Ramos (cell line): ENCODE results near the gene TLR8.

Experiments used
- in situ Hi-C: fragments of 300-500 bp; cut with MboI; formaldehyde crosslinking; loops from one replicate; pipeline ENCODE4 v1.14.3; 2022; ENCODE audit warnings: low sequenced_read_pairs; ENCODE audit not compliant: unreplicated experiment

Gene TLR8

DNA sequence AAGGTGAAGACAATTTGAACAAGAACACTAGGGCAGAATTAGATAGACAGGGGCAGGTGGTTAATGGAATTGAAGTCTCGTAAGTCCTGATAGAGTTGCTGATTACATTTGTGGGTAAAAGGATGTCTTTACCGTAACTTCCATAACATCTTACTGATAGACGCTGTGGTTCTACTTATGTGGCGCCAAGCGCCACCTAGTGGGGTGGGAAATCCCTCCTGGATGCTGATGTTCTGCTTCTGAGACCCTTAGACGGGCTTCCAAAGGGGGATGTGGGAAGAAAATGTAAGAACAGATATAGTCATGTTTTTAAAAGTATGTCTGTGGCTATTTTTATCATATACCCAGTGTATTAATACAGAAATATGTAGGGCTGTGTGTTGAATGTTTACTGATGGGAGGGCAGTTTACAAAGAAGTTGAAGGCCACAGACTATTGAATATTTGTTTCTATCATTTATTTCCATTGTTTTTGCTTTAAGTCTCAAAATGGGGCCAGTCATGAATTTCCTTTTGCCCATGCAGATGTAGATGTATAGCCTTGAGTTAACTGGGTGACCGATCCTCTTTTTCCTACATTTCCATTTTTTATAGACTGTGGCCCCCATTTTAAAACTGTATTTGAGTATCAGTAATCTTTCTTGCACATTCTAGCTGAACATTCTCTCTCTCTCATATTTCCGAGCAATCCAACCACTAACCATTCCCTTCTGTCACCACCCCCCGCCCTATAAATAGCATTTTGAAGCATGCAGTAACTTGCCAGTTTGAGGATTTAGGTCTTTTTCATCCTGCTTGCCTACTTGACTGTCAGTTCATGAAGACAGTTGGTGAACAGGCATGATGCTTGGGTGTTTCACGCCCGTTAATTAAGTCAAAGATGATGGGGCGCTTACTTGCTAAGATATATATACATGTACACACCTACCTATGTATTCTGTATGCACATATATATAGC is 12.1 kb upstream of the TLR8 start:
- in situ Hi-C loops: loop anchor here (5.0 kb wide), 1 partner anchor 72 kb away; no protein-coding TSS in a partner anchor

DNA sequence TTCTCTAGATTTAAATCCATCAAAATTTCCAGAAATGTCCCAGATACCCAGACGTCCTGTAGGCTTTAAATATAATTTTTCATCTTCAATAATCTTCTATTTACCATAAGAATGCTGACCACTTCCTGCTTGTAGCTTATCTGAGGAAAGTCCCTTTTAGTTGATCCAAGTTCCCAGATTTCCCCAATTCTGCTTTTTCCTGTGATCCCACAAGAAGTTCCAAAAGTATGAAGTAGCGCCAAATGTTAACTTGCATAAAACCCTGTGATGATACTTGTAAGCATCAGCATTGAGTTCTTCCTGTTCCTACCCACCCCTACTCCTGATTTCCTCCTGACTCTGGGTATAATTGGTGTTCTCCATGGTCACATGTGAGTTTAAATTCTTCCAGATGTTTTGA is 10.6 kb upstream of the TLR8 start:
- in situ Hi-C loops: no loop called here

DNA sequence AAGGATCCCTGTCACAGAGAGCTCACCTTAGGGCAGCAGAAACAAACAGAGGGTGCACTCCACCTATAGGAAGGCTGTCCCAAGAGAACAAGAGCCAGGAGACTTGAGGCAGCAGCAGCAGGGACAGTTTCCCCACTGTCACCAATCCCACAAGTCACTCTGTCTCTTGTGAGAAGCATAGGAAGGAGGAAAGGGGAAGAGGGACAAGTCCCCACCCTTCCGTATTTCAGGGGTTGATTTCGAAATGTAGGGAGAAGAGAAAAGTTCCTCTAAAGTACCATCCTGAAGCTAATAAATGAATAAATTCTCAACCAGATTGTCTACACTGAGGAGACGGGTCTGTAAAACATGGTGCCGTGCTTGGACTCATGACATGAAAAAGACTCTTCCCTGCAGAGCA is 9.5 kb upstream of the TLR8 start:
- in situ Hi-C loops: no loop called here

DNA sequence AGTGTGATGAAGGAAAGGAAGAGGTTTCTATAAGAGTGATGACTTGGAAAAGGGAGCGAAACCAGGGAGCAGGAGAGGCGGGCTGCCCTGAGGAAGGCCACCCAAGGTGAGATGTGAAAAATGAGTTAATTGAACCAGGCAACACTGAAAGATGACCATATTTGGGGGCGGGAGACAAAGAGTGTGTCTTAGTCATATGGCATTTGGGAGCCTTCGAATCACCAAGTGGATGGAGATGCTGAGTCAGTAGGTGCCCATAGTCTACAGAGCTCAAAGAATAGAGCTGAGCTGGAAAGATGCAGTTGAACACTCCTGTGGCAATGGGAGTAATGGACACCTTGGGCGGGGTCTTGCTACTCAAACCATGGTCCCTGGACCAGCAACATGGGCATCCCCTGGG is 8.3 kb upstream of the TLR8 start:
- in situ Hi-C loops: no loop called here

- in situ Hi-C loops: no loop called here
Observed at GRCh38 chrX:12899506-12899905, 6.9 kb upstream of the TLR8 start.

- in situ Hi-C loops: loop anchor here (10.0 kb wide), 1 partner anchor 197 kb away; no protein-coding TSS in a partner anchor
Observed at GRCh38 chrX:12901486-12901885, 4.9 kb upstream of the TLR8 start.

DNA sequence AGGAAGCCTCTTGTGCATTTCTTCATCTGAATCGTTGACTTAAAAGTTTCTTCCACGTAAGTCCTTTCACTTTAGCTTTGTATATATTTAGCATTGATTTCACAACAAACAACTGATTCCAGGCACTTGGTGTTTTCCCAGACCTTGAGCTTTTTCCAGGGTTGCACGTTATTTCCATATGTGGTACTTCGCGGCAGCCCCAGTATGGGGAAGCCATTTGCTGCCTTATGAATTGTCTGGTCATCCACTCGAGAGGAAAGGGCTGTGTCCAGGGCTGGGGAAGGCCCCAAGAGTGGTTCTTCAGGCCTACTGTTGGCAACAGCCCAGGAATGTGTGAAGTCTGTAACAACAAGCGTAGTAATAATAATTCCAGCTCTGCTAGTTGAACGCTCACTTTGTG is 2.8 kb upstream of the TLR8 start:
- in situ Hi-C loops: loop anchor here (10.0 kb wide), 1 partner anchor 199 kb away; no protein-coding TSS in a partner anchor

DNA sequence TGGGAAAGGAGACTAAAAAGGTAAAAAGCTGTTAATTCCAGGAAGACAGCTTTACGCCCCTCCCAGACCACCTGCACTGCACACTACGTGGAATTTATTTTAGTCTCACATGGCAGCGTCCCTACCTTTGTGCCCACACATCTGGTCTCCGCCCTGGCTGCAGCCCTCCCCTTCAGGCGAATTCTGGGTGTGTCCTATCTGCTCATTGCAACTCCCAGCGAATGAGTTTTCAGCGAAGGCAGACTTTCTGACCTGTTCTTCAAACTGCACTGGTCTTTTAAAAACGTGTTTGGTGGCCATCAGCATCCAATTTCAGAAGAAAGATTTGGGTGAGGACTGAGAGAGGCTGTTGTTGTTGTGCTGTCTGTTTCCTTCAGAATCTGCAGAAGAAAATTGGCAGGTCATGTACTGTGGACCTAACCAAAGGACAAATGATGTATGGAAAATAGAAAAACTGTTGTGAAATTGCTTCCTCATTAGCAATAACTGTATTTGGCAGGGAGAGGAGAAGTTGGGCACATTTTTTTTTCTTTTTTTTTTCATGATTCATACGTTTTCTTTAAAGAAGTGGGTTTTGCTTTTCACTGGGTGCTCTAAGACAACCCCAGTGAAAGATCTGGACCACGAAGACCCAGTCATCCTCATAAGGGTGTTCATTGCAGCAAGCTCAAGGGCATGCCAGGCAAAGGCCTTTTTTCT is 4.2 kb downstream of the TLR8 start:
- in situ Hi-C loops: no loop called here

GRCh38 chrX:12911122-12911470 is 4.7 kb downstream of the TLR8 start:
- in situ Hi-C loops: no loop called here

DNA sequence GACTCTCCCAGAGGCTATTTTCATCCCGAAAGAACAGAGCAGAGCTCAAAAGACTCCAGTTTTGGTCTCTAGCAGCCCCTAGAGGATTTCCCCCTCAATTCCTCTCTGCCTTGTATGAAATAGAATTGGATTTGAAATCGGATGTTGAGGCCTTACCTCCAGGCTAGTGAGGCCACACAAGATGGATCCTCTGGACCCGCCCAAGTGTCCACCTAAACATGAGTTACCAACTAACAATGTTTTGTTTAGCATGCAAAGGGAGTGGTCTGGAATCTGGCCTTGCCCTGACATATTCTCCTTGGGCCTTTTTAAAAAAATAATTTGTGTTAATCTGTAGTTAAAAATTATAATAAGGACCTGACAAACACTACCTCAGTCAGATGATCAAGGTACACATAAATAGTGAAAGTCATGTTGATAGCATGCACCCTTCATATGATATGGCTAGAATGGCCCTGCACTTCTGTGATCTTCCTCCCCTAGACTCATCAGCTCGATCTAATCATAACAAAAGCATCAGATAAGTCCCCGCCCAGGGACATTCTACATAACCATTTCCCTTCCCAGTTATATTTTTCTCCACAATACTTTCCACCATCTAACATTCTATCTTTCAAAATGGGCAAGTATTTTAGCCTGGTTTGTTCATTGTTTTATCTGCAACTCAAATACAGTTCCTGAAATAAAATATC is 6.5 kb downstream of the TLR8 start:
- in situ Hi-C loops: no loop called here

GRCh38 chrX:12917753-12918152 is 11.3 kb downstream of the TLR8 start:
- in situ Hi-C loops: no loop called here

DNA sequence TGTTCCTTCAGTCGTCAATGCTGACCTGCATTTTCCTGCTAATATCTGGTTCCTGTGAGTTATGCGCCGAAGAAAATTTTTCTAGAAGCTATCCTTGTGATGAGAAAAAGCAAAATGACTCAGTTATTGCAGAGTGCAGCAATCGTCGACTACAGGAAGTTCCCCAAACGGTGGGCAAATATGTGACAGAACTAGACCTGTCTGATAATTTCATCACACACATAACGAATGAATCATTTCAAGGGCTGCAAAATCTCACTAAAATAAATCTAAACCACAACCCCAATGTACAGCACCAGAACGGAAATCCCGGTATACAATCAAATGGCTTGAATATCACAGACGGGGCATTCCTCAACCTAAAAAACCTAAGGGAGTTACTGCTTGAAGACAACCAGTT is 12.6 kb downstream of the TLR8 start:
- in situ Hi-C loops: no loop called here

DNA sequence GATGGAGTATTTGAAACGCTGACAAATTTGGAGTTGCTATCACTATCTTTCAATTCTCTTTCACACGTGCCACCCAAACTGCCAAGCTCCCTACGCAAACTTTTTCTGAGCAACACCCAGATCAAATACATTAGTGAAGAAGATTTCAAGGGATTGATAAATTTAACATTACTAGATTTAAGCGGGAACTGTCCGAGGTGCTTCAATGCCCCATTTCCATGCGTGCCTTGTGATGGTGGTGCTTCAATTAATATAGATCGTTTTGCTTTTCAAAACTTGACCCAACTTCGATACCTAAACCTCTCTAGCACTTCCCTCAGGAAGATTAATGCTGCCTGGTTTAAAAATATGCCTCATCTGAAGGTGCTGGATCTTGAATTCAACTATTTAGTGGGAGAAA is 13.2 kb downstream of the TLR8 start:
- in situ Hi-C loops: no loop called here

DNA sequence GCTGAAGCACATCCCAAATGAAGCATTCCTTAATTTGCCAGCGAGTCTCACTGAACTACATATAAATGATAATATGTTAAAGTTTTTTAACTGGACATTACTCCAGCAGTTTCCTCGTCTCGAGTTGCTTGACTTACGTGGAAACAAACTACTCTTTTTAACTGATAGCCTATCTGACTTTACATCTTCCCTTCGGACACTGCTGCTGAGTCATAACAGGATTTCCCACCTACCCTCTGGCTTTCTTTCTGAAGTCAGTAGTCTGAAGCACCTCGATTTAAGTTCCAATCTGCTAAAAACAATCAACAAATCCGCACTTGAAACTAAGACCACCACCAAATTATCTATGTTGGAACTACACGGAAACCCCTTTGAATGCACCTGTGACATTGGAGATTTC is 14.6 kb downstream of the TLR8 start:
- in situ Hi-C loops: no loop called here

GRCh38 chrX:12921886-12922598 is 15.6 kb downstream of the TLR8 start:
- in situ Hi-C loops: no loop called here

DNA sequence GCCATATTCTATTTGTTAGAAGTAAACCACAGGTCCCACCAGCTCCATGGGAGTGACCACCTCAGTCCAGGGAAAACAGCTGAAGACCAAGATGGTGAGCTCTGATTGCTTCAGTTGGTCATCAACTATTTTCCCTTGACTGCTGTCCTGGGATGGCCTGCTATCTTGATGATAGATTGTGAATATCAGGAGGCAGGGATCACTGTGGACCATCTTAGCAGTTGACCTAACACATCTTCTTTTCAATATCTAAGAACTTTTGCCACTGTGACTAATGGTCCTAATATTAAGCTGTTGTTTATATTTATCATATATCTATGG is 16.1 kb downstream of the TLR8 start:
- in situ Hi-C loops: no loop called here

DNA sequence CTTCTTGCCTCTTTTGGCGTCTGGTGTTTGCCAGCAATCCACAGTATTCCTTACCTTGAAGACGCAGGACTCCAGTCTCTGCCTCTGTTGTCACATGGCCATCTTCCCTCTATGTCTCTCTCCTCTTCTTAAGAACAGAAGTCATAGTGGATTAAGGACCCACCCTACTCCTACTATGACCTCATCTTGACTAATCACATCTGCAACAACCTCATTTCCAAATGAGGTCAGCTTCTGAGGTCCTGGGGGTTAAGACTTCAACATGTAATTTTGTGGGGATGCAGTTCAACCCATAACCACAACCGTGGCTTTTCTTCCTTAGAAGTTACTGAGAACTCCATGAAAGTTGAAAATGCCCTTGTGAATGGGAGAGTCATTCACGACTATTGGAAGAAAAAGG is 23.3 kb downstream of the TLR8 start:
- in situ Hi-C loops: loop anchor here (25.0 kb wide), 1 partner anchor 408 kb away; no protein-coding TSS in a partner anchor

DNA sequence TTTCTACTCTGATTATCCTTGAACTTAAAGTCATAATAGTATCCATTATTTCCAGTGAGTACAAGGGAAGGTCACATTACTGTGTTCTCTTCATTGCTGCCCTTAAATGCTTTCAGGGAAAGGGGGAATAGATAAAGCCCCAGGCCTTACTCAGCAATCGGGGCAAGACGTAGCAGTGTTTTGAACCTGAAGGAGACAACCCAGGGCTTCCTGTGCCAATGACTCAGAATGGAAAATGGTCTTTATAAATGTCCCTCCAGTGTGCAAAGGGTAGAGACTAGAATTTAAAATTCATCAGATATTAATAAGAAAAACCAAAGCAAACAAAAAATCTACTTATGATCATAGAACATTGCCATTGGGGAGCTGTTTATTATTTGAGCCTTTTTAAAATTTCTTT is 23.7 kb downstream of the TLR8 start:
- in situ Hi-C loops: loop anchor here (25.0 kb wide), 1 partner anchor 407 kb away; no protein-coding TSS in a partner anchor

DNA sequence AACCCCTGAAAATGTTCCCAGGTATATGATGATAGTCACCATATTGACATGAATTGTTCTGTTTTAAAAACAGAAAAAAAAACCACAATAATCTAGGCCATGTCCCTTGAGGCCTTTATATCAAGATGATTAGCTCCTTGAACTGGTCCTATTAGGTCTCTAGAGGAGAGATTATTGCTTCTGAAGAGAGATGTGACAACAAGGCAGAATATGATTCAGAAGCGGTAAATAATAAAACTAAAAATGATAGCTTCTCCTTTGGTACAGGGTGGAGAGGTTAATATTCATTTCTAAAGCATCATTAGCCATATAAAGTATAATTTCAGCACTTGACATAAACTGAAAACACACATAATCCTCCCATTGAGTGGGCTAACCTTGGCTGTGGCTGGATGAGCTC is 25.8 kb downstream of the TLR8 start:
- in situ Hi-C loops: loop anchor here (25.0 kb wide), 1 partner anchor 405 kb away; no protein-coding TSS in a partner anchor

GRCh38 chrX:12934850-12935249 is 28.4 kb downstream of the TLR8 start:
- in situ Hi-C loops: loop anchor here (25.0 kb wide), 1 partner anchor 402 kb away; no protein-coding TSS in a partner anchor
